Measurements from ENCODE around the gene CPA4.

GRCh38 chr7:130362251-130362816, 69.4 kb downstream of the CPA4 start:
- TF ChIP-seq CTCF (IDR thresholded peaks at IDR 0.05): no peak
- no peak for TF ChIP-seq EP300 (IDR thresholded peaks at IDR 0.05)

Data from suprapubic skin (tissue), 3 donors.